ENCODE results near the gene DOCK10. TPM values are rescaled to one million over a fixed set of nuclear protein-coding genes. Genes with fewer than 3 reads are reported as not detected.

Gene DOCK10
- total and polyA plus RNA-seq, 2 donors (not counting 3 experiments of a cell fraction or from before 2014, with no cell fraction given): 5.8 to 23.0 TPM

DNA sequence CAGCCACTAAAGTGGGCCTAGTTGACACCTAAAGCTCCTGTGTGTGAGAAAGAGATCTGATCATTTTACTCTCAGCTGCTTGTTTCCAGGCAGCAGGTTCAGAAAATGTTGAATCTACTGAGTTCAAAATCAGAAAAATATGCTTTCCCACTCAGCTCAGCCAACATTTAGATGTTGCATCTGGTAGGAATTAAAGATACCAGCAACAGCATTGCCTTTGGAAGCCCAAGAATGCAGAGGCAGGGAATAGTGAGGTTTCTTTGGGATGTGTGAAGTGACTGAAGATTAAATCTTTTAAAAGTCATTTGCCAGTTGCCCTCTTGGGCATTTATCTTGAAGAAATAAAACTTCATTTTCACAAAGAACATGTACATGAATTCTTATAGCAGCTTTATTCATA is 33.9 kb upstream of the DOCK10 start:
- H3K4me3 ChIP-seq (replicated peaks in 1 of 3; ENCODE audit: insufficient read depth in 1 of 3, low read depth in 1 of 3, low read length in 3 of 3): no peak overlapping the region
- H3K4me1 ChIP-seq (ENCODE audit: control insufficient read depth, extremely low read depth, insufficient read depth, low read length): no peaks in the 10 kb centered on the region
- no peaks in the 10 kb centered on the region for H3K79me2 ChIP-seq (ENCODE audit: control insufficient read depth, insufficient read depth, low read length)
- FAIRE-seq: no peak
- no peak overlapping the region for H3K27ac ChIP-seq (ENCODE audit: insufficient read depth, low read depth, low read length)
- no peak overlapping the region for H3K9ac ChIP-seq (replicated peaks; ENCODE audit: extremely low read depth, insufficient read depth, low read length)
- intact Hi-C loops (cut with micrococcal nuclease): no loop called here
- no TSS peak for BruUV-seq (replicated peaks)
- CTCF ChIA-PET: no interaction called here
- dilution Hi-C loops (cut with MboI; ENCODE audit: extremely low pct_ligation_motif_present, low sequenced_read_pairs): no loop called here
- H3K9me1 ChIP-seq (replicated peaks; ENCODE audit: control insufficient read depth, extremely low read depth, insufficient read depth, low read length): no peaks in the 10 kb centered on the region
- no peak overlapping the region for H3K4me2 ChIP-seq (ENCODE audit: insufficient read depth, low read length)
- no peaks in the 10 kb centered on the region for H4K20me1 ChIP-seq (replicated peaks; ENCODE audit: control insufficient read depth, extremely low read depth, insufficient read depth, low read length)
- H2AFZ ChIP-seq (ENCODE audit: low read depth, low read length): no peak overlapping the region
- peaks cover 0 to 5% of the 10 kb centered on the region in 2 experiments for H3K27me3 ChIP-seq (ENCODE audit: control insufficient read depth in 2 of 2, insufficient read depth in 2 of 2, low read length in 2 of 2)
- TF ChIP-seq JUN (IDR thresholded peaks at IDR 0.05; ENCODE audit: borderline replicate concordance, insufficient read depth, insufficient read length, low read depth) (no peak), POLR2A (IDR thresholded peaks at IDR 0.05; ENCODE audit: low read depth, low read length) (no peak), GATA2 (IDR thresholded peaks at IDR 0.05; ENCODE audit: insufficient read depth, insufficient read length, low read depth, low read length) (no peak), EZH2 (IDR thresholded peaks at IDR 0.05; ENCODE audit: borderline replicate concordance, low read depth, low read length, severe bottlenecking) (no peak), CTCF (IDR thresholded peaks at IDR 0.05; ENCODE audit: extremely low read depth in 1 of 2, insufficient read depth in 1 of 2, low read depth in 1 of 2, low read length in 2 of 2) (no peak), POLR2AphosphoS5 (IDR thresholded peaks at IDR 0.05; ENCODE audit: insufficient read depth, low read depth, low read length) (no peak), MYC (IDR thresholded peaks at IDR 0.05; ENCODE audit: low read depth, low read length) (no peak), FOS (IDR thresholded peaks at IDR 0.05; ENCODE audit: borderline replicate concordance, insufficient read depth, low read length) (no peak)
- TF ChIP-seq, protein P1, sequence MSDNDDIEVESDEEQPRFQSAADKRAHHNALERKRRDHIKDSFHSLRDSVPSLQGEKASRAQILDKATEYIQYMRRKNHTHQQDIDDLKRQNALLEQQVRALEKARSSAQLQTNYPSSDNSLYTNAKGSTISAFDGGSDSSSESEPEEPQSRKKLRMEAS (IDR thresholded peaks at IDR 0.05; ENCODE audit: insufficient read depth, insufficient read length): no peak
- DNase-seq (ENCODE audit: low read depth, low spot score): no peak
- H3K36me3 ChIP-seq (ENCODE audit: control insufficient read depth in 2 of 2, extremely low read depth in 1 of 2, insufficient read depth in 2 of 2, low read length in 2 of 2): no peaks in the 10 kb centered on the region
- POLR2A ChIA-PET: no interaction called here
- H3K9me3 ChIP-seq (replicated peaks; ENCODE audit: control insufficient read depth, insufficient read depth, low read length): no peaks in the 10 kb centered on the region
